ENCODE results near the gene PPA2.

- TF ChIP-seq MAX (IDR thresholded peaks at IDR 0.05) (no peak), FOXM1 (IDR thresholded peaks at IDR 0.05; ENCODE audit: borderline replicate concordance, low read depth) (no peak), TAF1 (IDR thresholded peaks at IDR 0.05; ENCODE audit: low read depth) (no peak), TEAD4 (IDR thresholded peaks at IDR 0.05) (no peak), EP300 (IDR thresholded peaks at IDR 0.05; ENCODE audit: borderline replicate concordance) (no peak), USF1 (IDR thresholded peaks at IDR 0.05) (no peak), TCF12 (IDR thresholded peaks at IDR 0.05; ENCODE audit: low read depth) (no peak), YY1 (IDR thresholded peaks at IDR 0.05; ENCODE audit: low read depth) (no peak), REST (IDR thresholded peaks at IDR 0.05; ENCODE audit: low read depth) (no peak), NFIC (IDR thresholded peaks at IDR 0.05) (no peak)
Observed at GRCh38 chr4:105451346-105451745, 22.5 kb downstream of the PPA2 start.

Measured in Ishikawa (cell line).